GM19238 (cell line): ENCODE results near the gene REEP2.

Experiments used
- DNase-seq: peaks from one replicate; pipeline ENCODE4 v3.0.0; 2011; ENCODE audit warnings: low spot score; ENCODE audit not compliant: insufficient read length

The REEP2 gene

GRCh38 chr5:138448481-138449398 is 9.9 kb downstream of the REEP2 start:
- DNase-seq = no peak

DNA sequence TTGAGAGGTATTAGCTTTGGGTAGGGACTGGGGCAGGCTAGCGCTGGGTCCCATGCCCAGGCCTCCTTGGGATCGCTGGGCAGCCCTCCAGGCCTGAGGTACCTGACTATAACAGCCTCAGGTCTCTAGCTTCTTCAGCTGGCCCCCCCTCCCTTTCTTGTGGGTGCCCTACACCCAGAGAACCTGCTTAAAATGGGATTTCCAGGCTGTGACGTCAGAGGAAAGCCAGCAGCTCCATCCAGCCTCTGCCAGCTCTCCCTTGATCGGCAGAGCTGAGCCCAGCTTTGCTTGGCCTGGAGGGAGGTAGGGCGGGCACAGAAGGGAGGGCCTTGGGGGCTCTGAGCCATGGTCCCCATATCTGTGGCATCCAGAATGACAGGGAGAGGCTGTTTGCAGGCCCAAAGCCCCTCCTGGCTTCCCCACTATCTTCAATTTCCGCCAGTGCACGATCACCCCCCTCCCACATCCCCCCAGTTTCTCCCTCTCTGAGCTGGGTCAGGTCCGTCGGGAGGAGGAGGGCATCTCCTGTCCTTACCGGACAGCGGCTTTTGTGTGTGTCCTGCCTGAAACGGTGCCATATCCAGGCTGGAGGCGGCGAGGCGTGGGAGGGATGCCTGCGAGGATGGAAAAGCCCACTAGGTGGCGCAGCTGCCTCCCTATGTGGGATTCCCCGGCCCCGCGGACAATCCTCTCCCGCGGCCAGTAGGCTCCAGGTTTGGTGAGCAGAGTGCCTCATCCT is 10.8 kb downstream of the REEP2 start:
- peak; percentile 94 for DNase-seq

DNA sequence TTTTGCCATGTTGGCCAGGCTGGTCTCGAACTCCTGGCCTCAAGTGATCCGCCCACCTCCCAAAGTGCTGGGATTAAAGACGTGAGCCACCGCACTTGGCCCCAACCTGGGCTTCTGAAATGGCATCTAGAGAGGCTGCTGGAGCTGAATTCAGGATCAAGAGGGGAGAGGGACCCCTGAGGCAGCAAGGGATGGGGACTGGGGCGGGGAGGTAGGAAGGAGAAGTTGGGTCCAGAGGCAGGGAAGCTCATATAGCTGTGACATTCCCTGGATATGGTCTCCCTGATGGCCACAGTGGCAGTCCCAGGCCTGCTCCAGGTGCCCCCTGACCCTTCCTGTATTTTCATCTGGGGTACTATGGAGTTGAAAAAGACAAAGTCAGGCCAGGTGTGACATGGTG is 12.1 kb downstream of the REEP2 start:
- no peak for DNase-seq

- no peak for DNase-seq
Measured at GRCh38 chr5:138452720-138453119, 13.9 kb downstream of the REEP2 start.

GRCh38 chr5:138453590-138453989 is 14.7 kb downstream of the REEP2 start:
- DNase-seq = no peak

- DNase-seq = no peak
Measured at GRCh38 chr5:138454121-138454520, 15.3 kb downstream of the REEP2 start.

GRCh38 chr5:138455232-138455930 is 16.5 kb downstream of the REEP2 start:
- no peak for DNase-seq

DNA sequence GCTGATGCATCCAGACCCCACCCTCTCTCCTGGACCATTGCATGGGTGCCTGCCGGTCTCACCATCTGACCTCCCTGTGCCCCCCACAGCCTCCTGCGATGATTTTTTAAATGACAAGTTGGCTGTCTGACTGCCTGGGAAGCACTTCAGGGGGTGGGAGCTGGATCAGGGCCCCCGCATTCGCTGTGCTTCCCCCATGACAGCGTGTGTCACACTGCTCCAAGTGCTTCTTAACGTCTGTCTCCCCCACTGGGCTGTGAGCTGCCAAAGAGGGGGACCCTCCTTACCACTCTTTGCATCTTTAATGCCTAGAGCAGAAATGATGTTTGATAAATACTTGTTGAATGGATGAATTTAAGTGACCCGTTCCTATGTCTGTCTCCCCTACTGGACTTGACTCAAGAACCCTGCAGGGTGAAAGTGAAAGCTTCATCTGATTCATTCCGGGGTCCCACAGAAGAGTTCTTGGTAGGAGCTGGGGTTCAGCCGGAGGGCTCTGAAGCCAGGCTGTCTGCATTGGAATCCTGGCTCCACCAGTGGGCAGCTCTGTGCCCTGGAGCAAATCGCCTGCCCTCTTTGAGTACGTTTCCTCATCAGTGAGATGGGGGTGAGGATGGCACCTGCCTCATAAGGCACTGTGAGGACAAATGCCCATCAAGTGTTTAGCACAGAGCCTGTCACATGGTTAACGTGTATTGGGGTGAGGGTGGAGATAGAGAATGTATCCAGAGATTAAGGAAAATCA is 18.8 kb downstream of the REEP2 start:
- no peak for DNase-seq

GRCh38 chr5:138458384-138458783 is 19.5 kb downstream of the REEP2 start:
- DNase-seq = no peak

DNA sequence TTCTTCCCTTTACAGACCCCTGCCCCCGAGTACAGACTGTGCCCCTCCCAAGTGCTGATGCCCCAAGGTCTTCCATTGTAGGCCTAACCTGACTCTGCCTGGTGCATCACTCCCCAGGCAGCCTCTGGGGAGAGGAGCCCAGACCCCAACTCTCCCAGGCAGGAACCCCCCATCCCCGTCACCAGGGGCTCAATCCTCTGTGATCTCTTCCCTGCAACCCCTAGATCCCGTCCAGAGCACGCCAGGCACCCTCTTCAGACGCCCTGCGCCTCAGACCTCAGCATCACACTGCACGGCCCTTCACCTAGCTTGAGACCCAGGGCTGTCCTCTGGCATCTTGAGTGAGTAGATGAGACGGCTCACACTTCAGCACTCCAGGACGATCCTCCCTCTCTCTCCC is 20.0 kb downstream of the REEP2 start:
- DNase-seq = no peak

DNA sequence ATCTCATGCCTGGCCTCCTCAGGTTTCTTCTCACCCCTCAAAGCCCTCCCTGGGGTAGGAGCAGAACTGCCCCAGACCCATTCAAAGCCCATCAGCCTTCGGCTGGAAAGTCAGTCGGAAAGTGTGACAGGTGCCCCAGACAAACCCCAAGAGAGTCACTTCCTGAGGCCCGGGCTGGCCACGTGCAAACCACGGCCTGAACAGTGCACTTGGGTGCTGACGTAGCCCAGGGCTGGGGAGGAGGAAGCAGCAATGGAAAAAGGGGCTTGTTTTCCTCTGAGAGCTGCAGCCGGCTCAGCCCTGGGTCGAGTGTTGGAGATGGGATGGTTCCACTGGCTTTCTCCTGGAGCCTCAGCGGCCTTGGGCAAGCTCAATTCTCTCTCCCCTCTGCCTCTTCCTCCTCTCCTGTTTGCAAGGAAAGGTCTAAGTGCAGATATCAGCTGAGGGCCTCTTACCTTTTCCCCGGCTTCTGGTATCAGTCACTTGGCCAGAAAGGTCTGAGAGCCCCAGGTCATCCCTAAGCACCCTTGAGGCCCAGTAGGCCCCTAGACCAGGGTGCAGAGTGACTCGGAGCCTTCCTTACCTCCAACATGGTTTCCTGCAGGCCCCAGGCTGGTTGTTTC is 20.6 kb downstream of the REEP2 start:
- DNase-seq = no peak

- no peak for DNase-seq
Measured at GRCh38 chr5:138460032-138460693, 21.3 kb downstream of the REEP2 start.

- DNase-seq = no peak
Measured at GRCh38 chr5:138461343-138462125, 22.7 kb downstream of the REEP2 start.

GRCh38 chr5:138463419-138464007 is 24.7 kb downstream of the REEP2 start:
- DNase-seq = no peak

DNA sequence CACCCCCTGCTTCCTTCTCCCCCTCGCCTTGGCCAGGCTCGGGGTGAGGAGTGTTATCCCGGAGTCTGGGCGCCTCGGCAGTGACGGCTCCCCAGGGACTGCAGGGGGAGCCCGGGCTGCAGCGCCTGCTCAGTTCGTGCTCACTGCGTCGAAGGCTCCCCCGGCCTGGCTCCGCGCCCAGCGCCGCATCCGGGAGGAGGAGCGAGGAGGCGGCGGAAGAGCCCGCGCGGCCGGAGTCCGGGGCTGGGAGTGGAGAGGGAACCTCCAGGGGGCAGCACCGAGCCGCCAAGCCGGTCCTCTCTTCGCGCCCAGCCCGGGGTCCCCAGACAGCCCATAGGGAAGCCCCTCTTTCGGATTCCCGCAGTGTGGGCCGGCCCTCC is 25.1 kb downstream of the REEP2 start:
- peak; percentile 95 for DNase-seq

- peak; percentile 89 for DNase-seq
Measured at GRCh38 chr5:138464388-138465260, 25.8 kb downstream of the REEP2 start.

GRCh38 chr5:138465261-138466124 is 26.6 kb downstream of the REEP2 start, which contains the start of gene EGR1:
EGR1 (plus strand) TSS chr5:138465479; CDS start chr5:138465762, 283 bp downstream.
- DNase-seq = peak; percentile 86
